Measurements from ENCODE around the gene HPSE.
"Not testable (repeated sequence)": the region's sequence is repeated elsewhere in the genome, so short reads cannot be mapped to it uniquely, and the experiment has no call there.

- TF ChIP-seq CTCF, POLR2AphosphoS5, POLR2A (IDR thresholded peaks at IDR 0.05): not testable (repeated sequence)
Measured at GRCh38 chr4:83273926-83274325, 60.7 kb downstream of the HPSE start.

Data from stomach (tissue), 4 donors.